HG02973 (cell line): Measurements from ENCODE around the gene WDFY3.

ENCODE experiments used
- ATAC-seq: cut with Tn5 transposase; IDR thresholded peaks from one replicate; pipeline ENCODE4 v1.9.1; 2021; ENCODE audit warnings: moderate library complexity; ENCODE audit not compliant: unreplicated experiment

WDFY3 gene

DNA sequence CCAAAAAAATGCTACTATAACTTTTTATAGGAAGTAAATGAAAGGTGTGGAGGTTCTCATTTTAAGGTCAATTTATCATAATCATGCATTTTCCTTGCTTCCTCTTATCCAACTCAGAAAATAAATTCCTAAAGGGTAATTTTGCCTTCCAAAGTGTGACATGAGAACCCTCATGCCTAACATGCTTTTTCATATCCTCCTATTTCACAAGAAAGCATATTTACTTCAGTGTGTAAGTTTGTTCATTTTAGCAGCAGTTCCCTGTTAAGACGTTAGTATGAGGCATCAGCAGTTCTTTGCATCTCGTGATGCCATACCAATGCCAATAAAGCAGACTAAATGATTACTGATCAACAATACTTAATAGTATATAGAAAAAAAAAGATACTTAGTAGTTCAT lies 18.4 kb downstream of the WDFY3 start:
- no peak for ATAC-seq

GRCh38 chr4:84944947-84945346 lies 21.5 kb downstream of the WDFY3 start:
- ATAC-seq = no peak

DNA sequence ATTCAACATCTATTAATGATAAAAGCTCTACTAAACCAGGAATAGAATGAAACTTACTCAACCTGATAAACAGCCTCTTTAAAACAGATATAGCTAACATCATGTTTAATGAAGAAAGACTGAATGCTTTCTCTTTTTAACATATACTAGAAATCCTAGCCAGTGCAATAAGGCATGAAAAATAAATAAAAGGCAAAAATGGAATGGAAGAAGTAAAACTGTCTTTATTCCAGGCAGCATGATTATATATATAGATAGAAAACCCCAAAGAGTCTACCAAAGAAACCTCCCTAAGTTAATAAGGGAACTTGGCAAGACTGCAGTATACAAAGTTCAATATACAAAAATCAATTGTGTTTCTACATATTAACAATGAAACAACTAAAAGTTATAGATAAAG lies 25.5 kb downstream of the WDFY3 start:
- no peak for ATAC-seq

GRCh38 chr4:84939113-84939512 lies 27.4 kb downstream of the WDFY3 start:
- no peak for ATAC-seq

GRCh38 chr4:84938316-84938715 lies 28.2 kb downstream of the WDFY3 start:
- ATAC-seq = no peak

DNA sequence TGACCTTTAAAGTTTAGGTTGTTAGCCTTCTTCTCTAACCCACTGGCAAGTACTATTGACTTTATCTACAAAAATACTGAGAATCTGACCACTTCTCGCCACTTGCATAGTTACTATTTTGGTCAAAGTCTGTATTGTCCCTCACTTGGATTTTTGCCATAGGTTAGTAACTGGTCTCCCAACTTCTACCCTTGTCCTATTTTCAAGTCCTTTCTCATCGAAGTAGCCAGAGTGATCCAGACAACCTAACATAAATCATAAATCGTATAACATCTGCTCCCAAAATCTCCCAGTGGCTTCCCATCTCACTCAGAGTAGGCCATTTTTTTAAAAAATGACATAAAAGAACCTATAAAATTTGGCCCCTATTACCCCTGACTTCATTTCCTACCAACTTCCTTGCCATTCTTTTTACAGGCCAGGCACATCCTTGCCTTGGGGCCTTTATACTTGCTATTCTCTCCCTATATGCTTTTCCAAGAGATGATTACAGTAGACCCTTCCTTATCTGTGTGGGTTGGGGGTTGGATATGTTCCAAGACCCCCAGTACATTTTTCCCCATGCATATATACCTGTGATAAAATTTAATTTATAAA lies 29.0 kb downstream of the WDFY3 start:
- ATAC-seq = no peak

DNA sequence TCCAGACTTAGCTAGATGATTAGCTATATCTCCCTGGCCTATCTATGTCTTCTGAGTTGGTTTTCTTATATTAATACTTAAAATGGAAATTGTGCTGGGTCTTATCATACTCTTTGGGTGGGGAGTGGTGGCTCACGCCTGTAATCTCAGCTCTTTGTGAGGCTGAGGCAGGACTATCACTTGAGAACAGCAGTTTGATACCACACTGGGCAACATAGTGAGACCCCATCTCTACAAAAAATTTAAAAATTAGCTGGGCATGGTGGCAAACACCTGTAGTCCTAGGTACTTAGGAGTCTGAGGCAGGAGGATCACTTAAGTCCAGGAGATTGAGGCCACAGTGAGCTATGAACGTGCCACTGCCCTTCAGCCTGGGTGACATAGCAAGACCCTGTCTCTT lies 30.4 kb downstream of the WDFY3 start:
- ATAC-seq = no peak

GRCh38 chr4:84932462-84932861 lies 34.0 kb downstream of the WDFY3 start:
- ATAC-seq = no peak

GRCh38 chr4:84931961-84932360 lies 34.5 kb downstream of the WDFY3 start:
- ATAC-seq = no peak

DNA sequence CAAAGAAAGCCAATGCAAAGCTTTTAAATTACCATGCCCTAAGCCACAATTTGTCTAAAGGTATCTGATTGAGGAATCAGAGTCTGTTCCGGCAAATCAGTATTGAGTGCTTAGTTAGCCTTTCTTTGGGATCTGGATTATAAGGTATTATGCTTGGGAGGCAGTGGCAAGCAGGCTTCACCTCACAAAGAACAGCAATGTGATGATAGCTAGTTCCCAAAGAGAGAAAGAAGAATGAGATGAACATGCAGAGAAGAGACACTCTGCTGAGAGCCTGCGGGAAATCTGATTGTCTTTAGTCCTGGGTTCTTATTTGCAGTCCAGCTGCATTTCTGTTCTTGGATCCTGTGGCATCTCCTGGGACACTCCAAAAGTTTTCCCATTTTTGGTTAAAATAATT lies 35.2 kb downstream of the WDFY3 start:
- ATAC-seq = no peak

GRCh38 chr4:84928089-84928488 lies 38.4 kb downstream of the WDFY3 start:
- ATAC-seq = no peak

DNA sequence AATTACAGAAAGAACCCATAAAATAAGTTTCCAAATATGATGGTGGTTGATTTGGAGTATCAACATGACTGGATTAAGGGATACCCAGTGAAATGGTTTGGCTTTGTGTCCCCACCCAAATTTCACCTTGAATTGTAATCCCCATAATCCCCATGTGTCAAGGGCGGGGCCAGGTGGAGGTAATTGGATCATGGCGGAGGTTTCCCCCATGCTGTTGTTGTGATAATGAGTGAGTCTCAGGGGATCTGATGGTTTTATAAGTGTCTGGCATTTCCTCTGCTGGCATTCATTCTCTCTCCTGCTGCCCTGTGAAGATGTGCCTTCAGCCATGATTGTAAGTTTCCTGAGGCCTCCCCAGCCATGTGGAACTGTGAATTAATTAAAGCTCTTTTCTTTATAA lies 39.1 kb downstream of the WDFY3 start:
- ATAC-seq = no peak

DNA sequence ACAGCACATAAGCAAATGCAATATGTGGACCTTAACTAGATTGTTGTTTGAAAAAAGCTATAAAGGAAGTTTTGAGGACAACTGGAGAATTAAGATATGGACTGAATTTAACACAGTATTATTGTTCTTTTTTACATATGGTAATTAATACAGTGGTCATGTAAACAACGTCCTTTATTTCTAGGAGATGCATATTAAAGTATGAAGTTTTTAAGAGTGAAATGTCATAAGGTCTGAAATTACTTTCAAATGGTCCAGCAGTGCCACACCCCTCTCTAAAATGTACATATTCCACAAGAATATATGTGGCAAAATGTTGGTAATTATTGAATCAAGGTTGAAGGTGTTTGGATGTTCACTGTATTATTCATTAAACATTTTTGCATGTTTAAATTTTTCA lies 40.9 kb downstream of the WDFY3 start:
- ATAC-seq = no peak

DNA sequence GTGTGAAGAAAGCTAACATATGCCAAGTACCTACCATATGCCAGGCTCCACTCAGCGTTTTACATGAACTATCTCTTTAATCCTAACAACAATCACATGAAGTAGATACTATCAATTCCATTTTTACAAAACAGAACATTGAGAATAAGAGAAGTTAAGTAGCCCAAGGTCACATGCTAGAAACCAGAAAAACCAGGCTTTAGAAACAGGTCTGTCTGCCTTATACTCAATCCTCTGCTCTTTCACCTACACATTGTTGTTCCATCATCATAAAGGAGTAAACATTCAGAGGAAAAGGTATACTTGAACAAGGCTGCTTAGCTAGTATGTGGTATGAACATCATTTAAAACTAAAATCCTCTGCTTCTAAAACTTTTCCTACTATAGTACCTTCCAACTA lies 42.1 kb downstream of the WDFY3 start:
- ATAC-seq = no peak

- no peak for ATAC-seq
Measured at GRCh38 chr4:84920617-84921016, 45.9 kb downstream of the WDFY3 start.

DNA sequence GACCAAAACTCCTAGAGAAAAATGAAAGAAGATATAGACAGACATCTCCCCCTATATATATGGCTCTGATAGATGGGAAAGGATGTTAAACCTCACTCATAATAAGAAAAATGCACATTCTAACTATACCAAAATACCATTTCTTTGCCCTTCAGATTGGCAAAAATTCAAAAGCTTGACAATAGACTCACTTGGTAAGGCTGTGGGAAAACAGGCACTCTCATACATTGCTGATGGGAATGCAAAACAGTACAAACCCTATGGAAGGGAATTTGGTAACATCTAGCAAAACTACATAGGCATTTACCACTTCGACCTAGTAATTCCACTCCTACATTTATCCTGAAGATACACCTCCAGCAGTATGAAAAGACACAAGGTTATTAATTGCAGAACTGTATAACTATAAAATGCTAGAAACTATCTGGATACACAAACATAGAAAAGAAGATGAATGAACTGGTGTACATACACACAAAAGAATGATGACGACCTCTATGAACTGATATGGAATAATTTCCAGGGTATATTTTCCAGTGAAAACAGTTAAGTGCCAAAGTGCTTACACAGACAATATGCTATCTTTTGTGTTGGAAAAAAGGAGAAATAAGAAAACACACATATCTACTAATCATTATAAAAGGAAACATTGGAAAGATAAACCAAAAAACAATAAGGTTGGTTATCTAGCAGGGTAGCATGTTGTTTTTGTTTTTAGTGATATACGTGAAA lies 48.5 kb downstream of the WDFY3 start:
- ATAC-seq = no peak

DNA sequence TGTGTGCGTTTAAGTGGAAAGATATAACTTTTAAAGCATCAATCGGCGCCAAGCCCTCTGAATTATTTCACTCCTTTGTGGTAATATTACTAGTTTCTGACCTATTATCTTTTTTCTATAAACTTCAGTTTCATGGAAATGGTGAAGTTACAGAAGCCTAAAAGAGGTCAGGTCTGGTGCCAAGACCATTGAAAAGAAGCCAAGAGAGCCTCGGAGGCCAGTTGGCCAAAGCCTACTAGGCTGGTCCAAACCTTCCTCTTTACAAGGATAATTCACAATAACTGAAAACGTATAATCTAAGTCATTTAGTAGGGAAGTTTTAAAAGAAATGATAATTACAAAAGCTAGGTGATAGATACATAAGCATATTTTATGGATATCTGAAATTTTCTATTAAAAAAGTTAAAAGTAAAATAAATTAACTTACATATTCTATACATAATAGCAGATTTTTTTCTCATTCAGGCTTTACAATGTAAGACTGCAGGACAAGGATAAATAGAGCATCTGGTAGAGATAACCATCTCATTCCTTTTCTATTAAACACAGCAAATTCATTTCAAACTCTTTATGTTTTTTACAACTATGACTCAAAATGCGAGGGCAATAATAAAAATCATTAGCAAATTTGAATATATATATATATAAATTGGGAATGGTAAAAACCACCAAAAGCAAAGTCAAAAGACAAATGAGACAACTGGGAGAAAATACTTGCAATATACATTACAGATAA lies 49.2 kb downstream of the WDFY3 start:
- ATAC-seq = no peak

- no peak for ATAC-seq
Measured at GRCh38 chr4:84916227-84916626, 50.3 kb downstream of the WDFY3 start.

- no peak for ATAC-seq
Measured at GRCh38 chr4:84915396-84915780, 51.1 kb downstream of the WDFY3 start.

- ATAC-seq = no peak
Measured at GRCh38 chr4:84914686-84915395, 51.6 kb downstream of the WDFY3 start.

DNA sequence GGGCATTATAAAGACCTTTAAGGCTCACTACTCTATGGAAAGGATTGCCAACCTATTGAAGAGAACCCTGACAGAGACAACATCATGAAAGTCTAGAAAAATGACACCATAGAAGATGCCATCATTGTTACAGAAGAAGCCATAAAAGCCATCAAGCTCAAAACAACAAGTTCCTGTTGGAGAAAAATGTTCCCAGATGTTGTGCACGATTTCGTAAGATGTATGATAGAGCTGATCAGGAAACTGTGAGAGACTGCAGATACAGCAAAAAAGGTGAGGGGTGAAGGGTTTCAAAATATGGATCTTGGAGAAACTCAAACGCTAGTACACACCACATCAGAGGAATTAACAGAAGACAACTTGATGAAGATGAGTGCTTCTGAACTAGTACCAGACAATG lies 53.3 kb downstream of the WDFY3 start:
- ATAC-seq = no peak

GRCh38 chr4:84912741-84913140 lies 53.7 kb downstream of the WDFY3 start:
- ATAC-seq = no peak
